Tibial nerve (tissue), 3 donors: ENCODE measurements around the gene RNU2-63P.

Experiments used
- POLR2A ChIP-seq, 2 donors: fragments of 450-650 bp; IDR thresholded peaks; one replicate each; pipeline ENCODE4 v1.6.1; 2017; ENCODE audit warnings: antibody characterized with exemption in 2 of 2, mild to moderate bottlenecking in 2 of 2, moderate library complexity in 2 of 2
- TF ChIP-seq, protein P1 (sequence below), 5 experiments: fragments of 200-600 bp in 3 of 5; fragments of 450-650 bp in 2 of 5; sonication (generic) in 3 of 5; IDR thresholded peaks; one replicate each; pipeline ENCODE4 v1.5.1; 2016 to 2019; ENCODE audit warnings: antibody characterized with exemption in 5 of 5, mild to moderate bottlenecking in 3 of 5, moderate library complexity in 2 of 5

DNA sequence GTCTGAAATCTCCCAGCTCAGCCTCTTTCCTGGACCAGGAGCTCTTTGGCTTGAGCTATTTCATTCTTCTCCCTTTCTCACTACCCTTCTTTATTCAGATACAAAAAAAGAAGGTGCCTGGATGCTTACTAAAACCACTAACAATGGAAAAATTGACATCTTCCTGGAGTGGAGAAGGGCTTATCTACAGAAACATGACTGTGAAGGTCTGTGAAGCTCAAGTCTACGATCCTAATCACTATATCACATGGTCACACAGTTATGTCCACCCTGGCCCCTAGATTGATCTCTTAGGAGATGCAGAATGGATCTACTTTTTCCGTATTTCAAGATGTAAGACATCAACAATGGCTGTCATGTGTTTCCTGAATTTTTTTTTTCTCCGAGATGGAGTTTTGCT is 44.9 kb upstream of the RNU2-63P start:
- TF ChIP-seq, protein P1, sequence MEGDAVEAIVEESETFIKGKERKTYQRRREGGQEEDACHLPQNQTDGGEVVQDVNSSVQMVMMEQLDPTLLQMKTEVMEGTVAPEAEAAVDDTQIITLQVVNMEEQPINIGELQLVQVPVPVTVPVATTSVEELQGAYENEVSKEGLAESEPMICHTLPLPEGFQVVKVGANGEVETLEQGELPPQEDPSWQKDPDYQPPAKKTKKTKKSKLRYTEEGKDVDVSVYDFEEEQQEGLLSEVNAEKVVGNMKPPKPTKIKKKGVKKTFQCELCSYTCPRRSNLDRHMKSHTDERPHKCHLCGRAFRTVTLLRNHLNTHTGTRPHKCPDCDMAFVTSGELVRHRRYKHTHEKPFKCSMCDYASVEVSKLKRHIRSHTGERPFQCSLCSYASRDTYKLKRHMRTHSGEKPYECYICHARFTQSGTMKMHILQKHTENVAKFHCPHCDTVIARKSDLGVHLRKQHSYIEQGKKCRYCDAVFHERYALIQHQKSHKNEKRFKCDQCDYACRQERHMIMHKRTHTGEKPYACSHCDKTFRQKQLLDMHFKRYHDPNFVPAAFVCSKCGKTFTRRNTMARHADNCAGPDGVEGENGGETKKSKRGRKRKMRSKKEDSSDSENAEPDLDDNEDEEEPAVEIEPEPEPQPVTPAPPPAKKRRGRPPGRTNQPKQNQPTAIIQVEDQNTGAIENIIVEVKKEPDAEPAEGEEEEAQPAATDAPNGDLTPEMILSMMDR (IDR thresholded peaks at IDR 0.05): no peak
- no peak for TF ChIP-seq POLR2A (IDR thresholded peaks at IDR 0.05)
